ENCODE data around the gene MALAT1.
"Not testable (repeated sequence)": the region's sequence is repeated elsewhere in the genome, so short reads cannot be mapped to it uniquely, and the experiment has no call there.

The MALAT1 gene

GRCh38 chr11:65498977-65499712, at the start of gene MALAT1:
TSS of gene MALAT1 (plus strand) at chr11:65499045.
- Histone ChIP-seq H3K27me3 (ENCODE audit: control insufficient read depth, insufficient read depth, low read length) (no peaks in the 10 kb centered on the region), H3K36me3 (ENCODE audit: control insufficient read depth, insufficient read depth, low read length) (peaks cover 34% of the 10 kb centered on the region), H3K4me1 (peaks cover 13% of the 10 kb centered on the region), H3K27ac (peak within 1 kb of the TSS; percentile 100), H3K4me3 (ENCODE audit: low read depth, low read length) (peak within 1 kb of the TSS; percentile 100), H2AFZ (peak within 1 kb of the TSS; percentile 65), H3K4me2 (ENCODE audit: low read length) (peak within 1 kb of the TSS; percentile 95), H3K79me2 (peaks cover 50% of the 10 kb centered on the region), H3K9ac (peak within 1 kb of the TSS; percentile 99), H3K9me3 (ENCODE audit: control insufficient read depth, low read length) (no peaks in the 10 kb centered on the region)
- no peak for TF ChIP-seq CTCF (IDR thresholded peaks at IDR 0.05)

GRCh38 chr11:65451301-65451700, 47.5 kb upstream of the MALAT1 start:
- not testable (repeated sequence) for H2AFZ ChIP-seq

GRCh38 chr11:65452259-65452658, 46.6 kb upstream of the MALAT1 start:
- H3K36me3 ChIP-seq (ENCODE audit: control insufficient read depth, insufficient read depth, low read length); H3K79me2 ChIP-seq; H3K27ac ChIP-seq; H2AFZ ChIP-seq; H3K27me3 ChIP-seq (ENCODE audit: control insufficient read depth, insufficient read depth, low read length); H3K4me1 ChIP-seq; H3K4me2 ChIP-seq (ENCODE audit: low read length); H3K9me3 ChIP-seq (ENCODE audit: control insufficient read depth, low read length); H3K9ac ChIP-seq; H3K4me3 ChIP-seq (ENCODE audit: low read depth, low read length): not testable (repeated sequence)

More at GRCh38 chr11:65451301-65451700, 47.5 kb upstream of the MALAT1 start:
- H3K36me3 ChIP-seq (ENCODE audit: control insufficient read depth, insufficient read depth, low read length); H3K79me2 ChIP-seq; H3K9me3 ChIP-seq (ENCODE audit: control insufficient read depth, low read length); H3K4me3 ChIP-seq (ENCODE audit: low read depth, low read length); H3K4me2 ChIP-seq (ENCODE audit: low read length); H3K9ac ChIP-seq; H3K27me3 ChIP-seq (ENCODE audit: control insufficient read depth, insufficient read depth, low read length); H3K4me1 ChIP-seq; H3K27ac ChIP-seq: not testable (repeated sequence)

DNA sequence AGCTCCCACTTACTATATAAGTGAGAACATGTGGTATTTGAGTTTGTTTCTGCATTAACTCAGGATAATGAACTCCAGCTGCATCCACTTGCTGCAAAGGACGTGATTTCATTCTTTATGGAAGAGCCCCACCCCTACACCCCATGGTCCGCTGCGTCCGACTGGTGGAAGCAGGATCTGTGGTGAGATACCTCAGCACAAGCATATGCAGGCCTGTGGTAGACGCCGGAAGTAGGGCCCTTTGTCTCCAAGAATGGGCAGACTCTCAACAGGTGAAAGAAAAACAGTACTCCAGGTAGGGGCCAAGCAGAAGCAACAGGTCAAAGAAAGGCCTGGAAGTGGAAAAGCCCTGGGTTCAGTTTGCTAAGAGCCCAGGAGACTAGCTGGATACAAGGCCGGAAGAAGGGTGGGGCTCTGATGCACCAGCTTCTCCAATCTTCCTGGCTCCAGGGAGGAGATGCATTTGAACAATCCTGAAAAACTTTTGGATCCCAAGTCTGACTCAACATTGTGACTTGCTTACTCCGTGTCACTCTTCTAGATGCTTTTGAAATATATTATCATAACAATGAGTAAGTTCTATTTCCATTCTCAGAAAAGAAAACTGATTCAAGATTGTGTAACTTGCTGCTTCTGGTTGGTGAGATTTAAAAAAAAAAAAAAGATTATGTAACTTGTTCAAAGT, 45.9 kb upstream of the MALAT1 start:
- no peaks in the 10 kb centered on the region for H3K4me1 ChIP-seq
- no peak overlapping the region for H3K4me3 ChIP-seq (ENCODE audit: low read depth, low read length)
- H3K9me3 ChIP-seq (ENCODE audit: control insufficient read depth, low read length), result no peaks in the 10 kb centered on the region
- H3K36me3 ChIP-seq (ENCODE audit: control insufficient read depth, insufficient read depth, low read length), result no peaks in the 10 kb centered on the region
- H3K79me2 ChIP-seq, result no peaks in the 10 kb centered on the region
- no peak for TF ChIP-seq CTCF (IDR thresholded peaks at IDR 0.05)
- no peak overlapping the region for H3K9ac ChIP-seq
- H3K27me3 ChIP-seq (ENCODE audit: control insufficient read depth, insufficient read depth, low read length), result no peaks in the 10 kb centered on the region
- H2AFZ ChIP-seq, result no peak overlapping the region
- no peak overlapping the region for H3K27ac ChIP-seq
- H3K4me2 ChIP-seq (ENCODE audit: low read length), result no peak overlapping the region

- H3K9ac ChIP-seq, result no peak overlapping the region
- no peak overlapping the region for H3K4me2 ChIP-seq (ENCODE audit: low read length)
- H3K79me2 ChIP-seq, result no peaks in the 10 kb centered on the region
- H3K36me3 ChIP-seq (ENCODE audit: control insufficient read depth, insufficient read depth, low read length), result no peaks in the 10 kb centered on the region
- H3K27ac ChIP-seq, result no peak overlapping the region
- no peaks in the 10 kb centered on the region for H3K4me1 ChIP-seq
- no peaks in the 10 kb centered on the region for H3K9me3 ChIP-seq (ENCODE audit: control insufficient read depth, low read length)
- TF ChIP-seq CTCF (IDR thresholded peaks at IDR 0.05), result no peak
- H2AFZ ChIP-seq, result peak overlapping the region; percentile 84
- no peak overlapping the region for H3K4me3 ChIP-seq (ENCODE audit: low read depth, low read length)
- H3K27me3 ChIP-seq (ENCODE audit: control insufficient read depth, insufficient read depth, low read length), result no peaks in the 10 kb centered on the region
These were observed 44.5 kb upstream of the MALAT1 start for GRCh38 chr11:65454311-65454695.
